T follicular helper cell (primary cell): ENCODE data around the gene SMIM41.
"Not testable (repeated sequence)": the region's sequence is repeated elsewhere in the genome, so short reads cannot be mapped to it uniquely, and the experiment has no call there.

Experiments
- DNase-seq: peaks from one replicate; pipeline ENCODE4 v3.0.0-alpha.2; 2020; ENCODE audit warnings: low read depth

Gene SMIM41

GRCh38 chr12:52085682-52086180 is 6.2 kb downstream of the SMIM41 start:
- DNase-seq = no peak

DNA sequence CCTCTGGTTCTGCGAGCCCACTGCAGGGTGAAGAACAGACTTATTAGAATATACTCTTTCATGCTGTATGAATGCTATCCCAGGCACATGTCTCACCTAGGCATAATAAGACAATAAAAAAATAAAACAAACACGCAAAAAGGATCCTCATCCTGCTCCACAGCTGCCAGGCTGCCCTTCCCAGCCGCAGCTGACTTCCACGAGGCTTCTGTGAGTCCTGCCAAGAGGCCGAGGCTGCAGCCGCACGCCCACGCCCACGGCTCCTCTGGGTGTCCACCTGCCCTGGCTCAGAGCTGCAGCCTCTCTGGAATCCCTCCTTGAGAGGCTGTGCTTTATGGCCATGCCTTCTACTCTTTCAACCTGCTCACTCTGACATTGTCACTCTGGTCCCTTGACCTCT is 6.9 kb downstream of the SMIM41 start:
- no peak for DNase-seq

GRCh38 chr12:52086944-52087835 is 7.7 kb downstream of the SMIM41 start:
- no peak for DNase-seq

DNA sequence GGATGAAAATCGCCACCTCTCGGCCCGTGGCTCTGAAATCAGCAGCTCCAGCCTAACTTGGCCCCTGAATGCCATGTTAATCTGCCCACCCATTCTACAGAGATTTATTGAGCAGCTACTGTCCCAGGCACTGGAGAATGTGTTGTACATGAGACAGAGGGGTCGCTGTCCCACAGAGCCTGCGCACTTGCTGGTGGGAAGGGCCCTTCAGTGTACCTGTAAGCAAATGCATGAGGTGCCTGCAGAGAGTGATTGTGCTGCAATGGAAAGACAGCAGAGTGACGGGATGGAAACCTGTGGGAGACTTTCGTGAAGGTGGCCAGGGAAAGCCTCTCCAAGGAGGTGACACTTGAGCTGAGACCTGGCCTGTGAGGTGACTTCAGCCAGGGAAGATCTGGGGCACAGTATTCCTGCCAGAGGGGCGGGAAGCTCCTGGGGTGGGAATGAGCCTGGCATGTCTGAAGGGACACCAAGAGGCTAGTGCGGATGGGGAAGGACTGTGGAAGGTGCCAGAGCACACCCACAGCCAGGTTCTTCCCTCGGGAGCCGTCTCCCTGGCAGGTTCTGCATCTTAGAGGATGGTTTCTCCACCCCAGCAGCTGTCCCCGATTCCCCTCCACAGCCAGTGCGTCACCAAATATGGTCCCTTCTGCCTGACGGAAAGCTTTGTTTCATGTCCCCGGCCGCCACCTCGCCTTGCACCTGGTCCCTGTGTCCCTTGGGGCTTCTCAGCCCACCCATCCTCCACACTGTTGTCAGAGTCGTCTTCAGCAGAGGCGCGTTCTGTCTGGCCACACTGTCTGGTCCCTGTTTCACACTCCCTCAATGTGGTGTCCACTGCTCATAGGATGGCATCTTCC is 8.7 kb downstream of the SMIM41 start:
- DNase-seq = no peak

DNA sequence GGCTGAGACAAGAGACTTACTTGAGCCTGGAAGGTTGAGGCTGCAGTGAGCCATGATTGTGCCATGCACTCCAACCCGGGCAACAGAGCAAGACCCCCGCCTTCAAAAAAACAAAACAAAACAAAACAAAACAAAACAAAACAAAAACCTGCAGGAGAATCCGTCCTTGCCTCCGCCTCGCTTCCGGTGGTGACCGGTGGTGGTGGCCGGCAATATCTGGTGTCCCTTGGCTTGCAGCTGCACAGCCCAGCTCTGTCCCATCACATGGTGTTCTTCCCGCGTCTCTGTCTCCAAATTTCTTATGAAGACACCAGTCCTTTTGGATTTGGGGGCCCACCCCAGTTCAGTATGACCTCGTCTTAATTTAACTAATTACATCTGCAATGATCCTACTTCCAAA is 10.0 kb downstream of the SMIM41 start:
- DNase-seq = no peak

DNA sequence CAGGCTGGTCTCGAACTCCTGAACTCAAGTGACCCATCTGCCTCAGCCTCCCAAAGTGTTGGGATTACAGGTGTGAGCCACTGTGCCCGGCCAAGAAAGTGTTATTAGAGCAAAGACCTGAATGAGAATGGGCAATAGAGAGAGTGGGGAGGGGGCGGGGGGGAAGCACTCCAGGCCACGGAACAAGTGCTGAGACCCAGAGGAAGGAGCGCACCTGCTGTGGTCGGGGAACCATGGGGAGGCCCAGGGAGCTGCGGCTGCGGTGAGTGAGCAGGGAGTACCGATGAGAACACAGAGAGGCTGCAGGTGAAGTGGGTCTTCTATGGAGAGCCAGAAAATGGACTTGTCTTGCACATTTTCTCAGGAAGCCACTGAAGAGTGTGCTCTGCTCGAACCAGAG is 10.8 kb downstream of the SMIM41 start:
- no peak for DNase-seq

- DNase-seq = no peak
These were observed 11.6 kb downstream of the SMIM41 start for GRCh38 chr12:52091061-52091460.

- no peak for DNase-seq
These were observed 12.4 kb downstream of the SMIM41 start for GRCh38 chr12:52091869-52092268.

- DNase-seq = no peak
These were observed 13.8 kb downstream of the SMIM41 start for GRCh38 chr12:52093346-52093745.

GRCh38 chr12:52096332-52097044 is 17.0 kb downstream of the SMIM41 start:
- no peak for DNase-seq

DNA sequence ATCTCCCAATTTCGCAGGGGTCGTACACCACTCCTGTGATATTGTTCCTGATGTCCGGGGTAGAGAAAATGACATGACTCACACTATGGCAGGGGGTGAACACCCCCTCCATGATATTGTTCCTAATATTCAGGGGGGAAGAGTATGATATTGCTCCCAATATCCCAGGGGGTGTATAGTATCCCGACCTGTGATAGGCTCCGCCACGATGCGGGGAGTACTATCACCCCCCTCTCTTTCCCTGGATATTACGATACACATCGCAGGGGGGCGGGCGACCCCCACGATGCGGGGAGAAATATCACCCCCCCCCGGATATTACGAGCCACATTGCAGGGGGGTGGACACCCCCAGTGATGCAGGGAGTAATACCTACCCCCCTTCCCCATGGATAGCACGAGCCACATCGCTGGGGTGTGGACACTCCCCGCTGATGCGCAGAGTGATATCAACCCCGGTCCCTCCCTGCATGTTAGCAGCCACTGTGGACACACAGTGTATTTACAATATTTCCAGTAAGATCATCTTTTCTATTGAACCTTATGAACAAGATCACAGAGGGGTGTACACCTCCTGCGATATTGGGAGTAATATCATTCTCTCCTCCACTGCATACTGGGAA is 17.7 kb downstream of the SMIM41 start:
- DNase-seq = no peak

DNA sequence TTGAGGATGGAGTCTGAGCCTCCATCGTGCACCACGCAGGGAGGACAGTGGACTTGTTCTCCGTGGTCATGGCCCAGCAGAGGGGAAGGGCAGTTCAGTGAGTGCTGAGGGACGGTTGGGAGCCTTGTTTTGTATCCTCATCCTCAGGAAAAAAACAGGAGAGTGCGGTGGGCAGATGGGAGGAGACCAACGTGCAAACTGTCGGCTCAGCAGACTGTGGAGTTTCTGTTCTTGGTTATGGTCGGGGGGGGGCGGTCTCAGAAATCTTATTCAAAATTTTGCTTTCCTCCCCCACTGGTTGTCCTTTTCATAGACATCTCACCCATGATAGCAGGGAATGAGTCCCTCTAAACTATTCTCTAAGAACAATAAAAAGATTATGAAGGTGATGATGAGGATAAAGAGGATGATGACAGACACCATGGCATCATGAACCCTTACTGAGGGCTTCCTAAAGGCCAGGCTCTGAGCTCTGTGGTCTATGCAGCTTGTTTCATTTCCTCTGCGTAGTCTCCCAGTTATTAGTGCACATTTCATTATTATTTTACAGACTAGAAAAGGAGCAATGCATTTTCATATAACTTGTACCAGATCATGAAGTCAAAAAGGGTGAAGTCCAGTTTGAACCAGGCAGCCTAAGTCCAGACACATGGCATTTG is 25.1 kb downstream of the SMIM41 start:
- DNase-seq = not testable (repeated sequence)

- DNase-seq = peak; percentile 52
These were observed 37.0 kb downstream of the SMIM41 start for GRCh38 chr12:52116222-52117125.

GRCh38 chr12:52117806-52118475 is 38.4 kb downstream of the SMIM41 start:
- not testable (repeated sequence) for DNase-seq

DNA sequence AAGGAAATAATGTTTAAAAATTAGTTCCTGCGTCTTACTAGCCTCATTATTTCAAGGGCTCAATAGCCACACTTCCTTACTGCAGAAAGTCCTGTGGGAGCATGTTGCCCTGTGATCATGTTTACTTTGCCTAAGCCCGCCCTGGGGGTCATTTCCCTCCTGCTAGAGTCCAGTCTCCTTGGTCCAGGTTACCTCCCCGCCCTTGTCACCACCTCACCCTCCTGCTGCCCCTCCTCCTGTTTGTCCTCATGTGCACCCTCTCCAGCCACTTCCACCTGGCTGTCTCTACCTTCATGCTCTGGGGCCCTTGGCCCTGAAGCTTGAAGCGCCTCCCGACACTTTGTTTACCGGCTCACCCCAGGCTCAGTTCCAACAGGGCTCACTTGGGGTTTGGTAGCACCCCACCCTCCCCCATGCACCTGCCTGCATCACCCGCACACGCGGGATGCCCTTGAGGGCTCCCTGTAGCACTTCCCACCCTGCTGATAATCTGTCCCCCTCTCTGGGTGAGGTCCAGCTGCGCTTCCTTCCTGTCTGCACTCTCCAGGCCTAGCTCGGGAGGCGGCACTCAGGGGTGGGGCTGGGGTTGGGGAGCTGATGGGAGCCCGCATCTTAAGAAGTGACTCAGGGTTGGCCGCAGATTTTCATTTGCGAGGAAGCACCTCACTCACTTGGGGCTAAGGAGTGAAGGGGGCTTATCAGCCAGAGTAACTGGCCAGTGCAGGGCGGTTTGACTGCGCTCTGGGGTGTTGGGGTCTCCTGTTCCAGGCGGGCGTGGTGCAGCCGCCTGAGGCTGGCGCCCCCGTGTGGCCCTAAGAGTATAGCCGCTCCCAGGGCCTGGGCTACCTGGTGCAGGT is 40.1 kb downstream of the SMIM41 start:
- peak; percentile 9 for DNase-seq

- no peak for DNase-seq
These were observed 41.7 kb downstream of the SMIM41 start for GRCh38 chr12:52120951-52121823.

DNA sequence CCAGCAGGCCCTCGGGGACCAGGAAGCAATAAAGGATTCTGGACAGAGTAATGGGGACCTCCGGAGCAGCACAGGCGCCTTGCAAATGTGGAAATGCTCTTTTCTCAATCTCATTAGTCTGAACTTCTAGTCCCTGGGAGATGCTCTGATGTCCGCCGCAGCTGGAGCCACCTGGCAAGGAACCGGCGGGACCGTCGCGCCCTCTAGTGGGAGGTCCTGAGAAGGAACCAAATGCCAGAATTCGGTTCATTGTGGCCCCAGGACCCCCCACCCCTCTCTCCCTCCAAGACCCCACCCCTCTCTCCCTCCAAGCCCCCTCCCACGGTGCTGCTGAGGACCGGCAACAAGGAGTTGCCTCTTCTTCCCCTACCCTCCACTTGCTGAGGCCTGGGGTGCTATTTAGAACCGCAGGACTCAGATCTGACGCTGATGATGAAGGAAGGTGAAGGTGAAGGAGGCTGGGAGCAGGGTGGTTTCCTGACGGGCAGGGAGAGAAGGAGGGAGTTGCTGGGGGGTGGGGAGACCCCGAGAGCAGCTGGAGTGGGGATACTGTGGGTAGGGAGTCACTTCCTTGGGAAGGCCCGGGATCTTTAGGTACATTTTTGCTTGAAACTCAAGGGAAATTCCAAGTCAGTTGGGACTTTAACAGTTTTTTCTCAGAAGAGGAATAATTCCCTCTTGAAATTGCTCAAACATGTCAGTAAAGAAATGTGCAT is 42.5 kb downstream of the SMIM41 start:
- peak; percentile 40 for DNase-seq
